GM12875 (cell line): ENCODE measurements around the gene LAMB3.

ENCODE experiments used
- H3K4me3 ChIP-seq: one replicate; pipeline ENCODE4 v1.5.1; 2011; ENCODE audit warnings: low read depth, low read length, control low read depth
- TF ChIP-seq, protein P1 (sequence below): IDR thresholded peaks from 2 replicates; pipeline ENCODE4 v1.5.1; 2011; ENCODE audit warnings: low read depth, mild to moderate bottlenecking, control low read depth, inconsistent platforms, low read length, moderate library complexity, borderline replicate concordance; ENCODE audit not compliant: insufficient read depth

Gene LAMB3

GRCh38 chr1:209603877-209604276 is 48.3 kb downstream of the LAMB3 start:
- H3K4me3 ChIP-seq: no peak overlapping the region
- TF ChIP-seq, protein P1, sequence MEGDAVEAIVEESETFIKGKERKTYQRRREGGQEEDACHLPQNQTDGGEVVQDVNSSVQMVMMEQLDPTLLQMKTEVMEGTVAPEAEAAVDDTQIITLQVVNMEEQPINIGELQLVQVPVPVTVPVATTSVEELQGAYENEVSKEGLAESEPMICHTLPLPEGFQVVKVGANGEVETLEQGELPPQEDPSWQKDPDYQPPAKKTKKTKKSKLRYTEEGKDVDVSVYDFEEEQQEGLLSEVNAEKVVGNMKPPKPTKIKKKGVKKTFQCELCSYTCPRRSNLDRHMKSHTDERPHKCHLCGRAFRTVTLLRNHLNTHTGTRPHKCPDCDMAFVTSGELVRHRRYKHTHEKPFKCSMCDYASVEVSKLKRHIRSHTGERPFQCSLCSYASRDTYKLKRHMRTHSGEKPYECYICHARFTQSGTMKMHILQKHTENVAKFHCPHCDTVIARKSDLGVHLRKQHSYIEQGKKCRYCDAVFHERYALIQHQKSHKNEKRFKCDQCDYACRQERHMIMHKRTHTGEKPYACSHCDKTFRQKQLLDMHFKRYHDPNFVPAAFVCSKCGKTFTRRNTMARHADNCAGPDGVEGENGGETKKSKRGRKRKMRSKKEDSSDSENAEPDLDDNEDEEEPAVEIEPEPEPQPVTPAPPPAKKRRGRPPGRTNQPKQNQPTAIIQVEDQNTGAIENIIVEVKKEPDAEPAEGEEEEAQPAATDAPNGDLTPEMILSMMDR: no peak

DNA sequence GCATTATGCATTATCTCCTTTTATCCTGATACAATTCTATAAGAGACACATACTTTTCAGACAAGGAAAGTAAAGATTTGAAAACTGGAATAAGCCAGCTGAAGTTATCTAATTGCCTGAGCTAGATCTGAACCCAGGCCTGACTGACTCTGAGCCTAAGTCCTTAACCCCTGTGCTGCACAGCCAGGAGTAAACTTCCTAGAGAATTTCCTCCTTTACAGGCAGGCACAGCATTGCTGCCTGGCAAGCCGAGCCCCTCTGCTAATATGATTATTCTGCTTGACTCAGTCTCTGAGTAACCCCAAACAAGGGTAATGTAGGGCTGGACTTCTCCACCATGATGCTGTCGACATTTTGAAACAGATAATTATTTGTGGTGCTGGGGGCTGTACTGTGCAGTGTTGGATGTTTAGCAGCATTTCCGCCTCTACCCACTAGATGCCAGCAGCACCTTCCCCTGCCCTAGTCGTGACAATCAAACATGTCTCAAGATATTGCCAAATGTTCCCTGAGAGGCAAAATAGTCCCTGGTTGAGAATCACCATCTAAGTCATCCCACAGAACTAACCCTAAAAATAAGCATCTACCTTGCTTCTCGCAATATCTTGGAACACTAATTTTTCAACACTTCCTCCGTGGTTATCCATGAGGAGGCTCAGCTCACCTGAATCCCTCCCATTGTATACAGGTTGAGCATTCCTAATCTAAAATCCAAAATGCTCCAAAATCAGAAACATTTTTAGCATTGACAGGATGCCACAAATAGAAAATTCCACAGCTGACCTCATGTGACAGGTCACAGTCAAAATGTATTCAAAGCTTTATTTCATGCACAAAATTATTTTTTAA is 50.2 kb downstream of the LAMB3 start:
- H3K4me3 ChIP-seq: no peak overlapping the region
- TF ChIP-seq, protein P1: peak; percentile 62

GRCh38 chr1:209600541-209600940 is 51.7 kb downstream of the LAMB3 start:
- TF ChIP-seq, protein P1: no peak
- H3K4me3 ChIP-seq: no peak overlapping the region

DNA sequence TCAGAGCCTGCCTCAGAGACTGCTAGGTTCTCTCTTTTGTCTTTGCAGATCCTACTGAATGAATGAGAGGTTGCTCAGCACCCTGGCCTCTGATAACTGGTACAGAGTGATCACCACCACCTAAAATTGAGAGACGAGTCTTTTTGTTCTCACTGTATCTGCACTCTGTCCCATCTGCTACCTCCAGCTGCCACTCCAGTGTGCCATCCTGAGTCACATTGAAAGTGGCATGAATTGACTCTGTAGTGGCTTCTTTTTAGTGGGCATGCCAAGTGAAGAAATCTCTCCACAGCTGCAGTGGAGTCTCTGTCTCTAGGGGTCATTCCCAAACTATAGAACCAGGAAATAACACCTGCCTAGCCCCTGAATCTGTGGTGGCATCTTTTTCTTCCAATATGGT is 54.0 kb downstream of the LAMB3 start:
- TF ChIP-seq, protein P1: no peak
- no peak overlapping the region for H3K4me3 ChIP-seq

DNA sequence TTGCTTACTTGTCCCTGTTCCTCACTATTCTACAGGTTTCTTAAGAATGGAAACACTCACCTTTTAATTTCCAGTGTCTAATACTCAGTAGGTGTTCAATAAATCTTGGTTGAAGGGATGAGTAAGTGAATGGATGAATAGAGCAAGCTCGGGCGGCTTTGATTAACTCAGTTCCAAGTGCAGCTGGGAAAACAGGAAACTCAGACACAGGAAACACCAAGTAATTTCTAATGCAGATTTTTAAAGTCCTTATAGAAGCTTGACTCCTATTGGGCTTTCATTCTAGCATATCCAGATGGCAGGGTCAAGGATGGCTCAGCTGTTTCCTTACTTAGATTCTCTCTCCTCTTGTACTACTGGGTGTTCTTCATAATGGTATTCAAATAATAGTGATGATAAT is 54.7 kb downstream of the LAMB3 start:
- H3K4me3 ChIP-seq: no peak overlapping the region
- TF ChIP-seq, protein P1: no peak

- TF ChIP-seq, protein P1: no peak
- no peak overlapping the region for H3K4me3 ChIP-seq
Observed at GRCh38 chr1:209595599-209596285, 56.5 kb downstream of the LAMB3 start.
